Stimulated activated CD4-positive, alpha-beta T cell treated with anti-CD3 and anti-CD28 coated beads, Interleukin-2, amount 100 ng/mL, for 24 hours (primary cell): ENCODE measurements around the gene PRMT7.

ENCODE experiments used
- DNase-seq, 2 donors: peaks; one replicate each; pipeline ENCODE4 v3.0.0-alpha.2; 2020

PRMT7 gene

GRCh38 chr16:68377667-68378393, 67.0 kb downstream of the PRMT7 start:
- no peak for DNase-seq

DNA sequence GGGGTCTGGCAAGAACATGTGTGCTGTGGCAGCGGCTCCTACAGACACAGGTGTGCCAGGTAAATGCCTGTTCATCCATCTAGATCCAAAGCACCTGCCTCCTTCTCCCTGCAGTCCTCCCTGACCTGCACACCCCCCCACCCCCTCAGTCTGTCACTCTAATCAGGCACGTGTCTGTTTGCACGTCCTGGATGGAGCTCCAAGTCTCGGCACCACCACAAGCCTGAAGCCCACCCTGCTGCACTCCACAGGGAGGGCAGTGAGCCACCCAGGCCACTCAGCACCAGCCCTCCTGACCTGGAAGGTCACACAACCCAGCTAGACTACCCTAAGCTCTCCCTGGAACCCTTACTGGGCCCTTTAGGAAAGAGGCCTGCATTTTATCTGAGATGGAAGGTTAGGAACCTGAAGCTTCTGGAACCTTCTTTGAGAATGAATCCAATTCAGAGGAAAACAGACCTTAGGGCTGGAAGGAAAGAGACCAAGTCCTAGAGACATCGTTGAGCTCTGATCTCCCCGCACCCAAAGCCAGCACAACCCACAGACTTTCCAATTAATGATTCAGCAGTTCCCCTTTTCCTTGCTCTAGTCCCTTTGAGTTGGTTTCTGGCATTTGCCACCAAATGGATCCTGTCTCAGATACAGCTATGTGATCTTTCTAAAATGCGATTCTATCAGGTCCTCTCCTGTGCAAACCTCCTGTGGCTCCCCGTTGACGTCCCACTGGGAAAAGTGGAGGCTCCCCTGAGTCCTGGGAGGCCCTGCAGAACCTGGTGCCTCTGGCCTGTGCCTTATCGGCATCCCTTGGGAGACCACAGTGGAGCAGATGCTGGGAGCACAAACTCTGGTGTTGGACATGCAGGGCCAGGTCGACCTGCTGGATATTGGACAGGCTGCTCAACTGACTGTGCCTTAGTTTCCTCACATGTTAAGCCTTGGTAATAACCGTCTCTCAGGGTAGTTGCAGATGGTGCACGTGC, 67.9 kb downstream of the PRMT7 start:
- no peak for DNase-seq

DNA sequence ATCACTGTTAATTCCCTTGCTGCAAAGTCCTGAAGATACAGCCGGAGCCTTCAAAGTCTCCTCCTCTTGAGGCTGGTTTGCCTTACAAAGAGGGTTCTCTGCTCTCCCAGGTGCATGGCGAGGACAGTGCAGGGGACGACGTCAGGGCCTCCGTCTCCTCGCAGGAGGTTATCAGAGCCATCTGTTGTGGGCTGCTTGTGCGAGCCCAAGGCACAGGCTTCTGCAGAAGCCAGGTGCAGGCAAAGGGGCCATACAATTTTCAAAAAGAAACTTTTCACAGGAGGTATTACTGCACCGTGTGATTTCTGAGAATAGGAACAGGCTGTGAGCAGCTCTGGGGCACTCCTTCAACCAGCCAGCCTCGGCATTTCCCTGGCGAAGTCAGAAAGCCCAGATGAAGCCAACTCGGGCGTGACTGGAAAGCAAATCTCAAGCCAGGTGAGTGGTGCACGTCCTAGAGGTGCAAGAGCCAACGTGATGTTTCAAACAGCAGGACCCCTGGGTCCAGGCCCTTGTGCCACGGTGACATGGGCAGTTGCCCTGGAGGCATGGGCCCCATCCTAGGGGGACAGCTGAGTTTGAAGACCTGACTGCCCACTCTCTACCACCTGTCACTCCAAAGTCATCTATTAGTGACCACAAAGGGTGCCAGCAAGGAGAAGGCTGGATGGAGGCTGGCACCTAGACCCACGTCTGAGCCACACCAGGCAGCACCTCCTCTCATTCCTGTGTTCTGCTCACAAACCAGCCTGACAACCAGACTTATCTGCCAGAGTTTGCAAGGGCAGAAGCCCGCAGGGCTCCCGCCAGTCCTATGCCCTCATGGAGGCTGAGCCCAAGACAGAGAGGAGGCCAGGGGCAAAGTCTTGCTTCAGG, 68.9 kb downstream of the PRMT7 start:
- no peak for DNase-seq

DNA sequence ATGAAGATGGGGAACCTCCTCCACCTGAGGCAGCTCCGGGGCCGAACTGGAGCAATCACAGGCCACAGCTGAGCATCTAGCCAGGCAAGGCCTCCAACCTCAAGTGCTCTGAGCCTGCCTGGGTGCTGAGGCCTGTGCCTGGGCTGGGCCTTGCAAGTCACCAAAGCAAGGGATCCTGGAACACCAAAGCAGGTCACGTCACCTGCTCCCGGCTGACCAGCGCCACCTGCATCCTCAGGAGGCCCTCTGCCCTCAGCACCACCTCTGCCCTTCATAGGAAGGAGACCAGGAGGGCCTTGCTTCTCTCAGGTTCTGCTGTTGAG, 69.5 kb downstream of the PRMT7 start:
- no peak for DNase-seq

- DNase-seq: no peak
Observed at GRCh38 chr16:68380676-68381362, 70.0 kb downstream of the PRMT7 start.

DNA sequence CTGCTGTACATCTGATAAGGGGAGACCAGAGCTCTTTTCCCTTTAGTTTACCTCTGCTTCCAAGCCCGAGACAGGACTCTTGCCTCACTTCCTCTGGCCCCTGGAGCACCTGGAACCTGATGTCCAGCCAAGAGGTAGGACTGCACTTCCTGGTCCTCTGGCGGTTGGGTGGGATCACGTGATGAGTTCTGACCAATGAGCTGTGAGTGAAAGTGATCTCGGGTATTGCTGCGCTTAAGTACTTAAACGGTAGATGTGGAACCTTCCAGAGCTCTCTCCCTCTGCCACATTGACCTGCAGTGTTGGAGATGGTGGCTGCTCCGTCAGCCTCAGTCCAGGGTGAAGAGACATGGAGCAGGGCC, 70.5 kb downstream of the PRMT7 start:
- no peak for DNase-seq

- no peak for DNase-seq
Observed at GRCh38 chr16:68382296-68382718, 71.5 kb downstream of the PRMT7 start.

DNA sequence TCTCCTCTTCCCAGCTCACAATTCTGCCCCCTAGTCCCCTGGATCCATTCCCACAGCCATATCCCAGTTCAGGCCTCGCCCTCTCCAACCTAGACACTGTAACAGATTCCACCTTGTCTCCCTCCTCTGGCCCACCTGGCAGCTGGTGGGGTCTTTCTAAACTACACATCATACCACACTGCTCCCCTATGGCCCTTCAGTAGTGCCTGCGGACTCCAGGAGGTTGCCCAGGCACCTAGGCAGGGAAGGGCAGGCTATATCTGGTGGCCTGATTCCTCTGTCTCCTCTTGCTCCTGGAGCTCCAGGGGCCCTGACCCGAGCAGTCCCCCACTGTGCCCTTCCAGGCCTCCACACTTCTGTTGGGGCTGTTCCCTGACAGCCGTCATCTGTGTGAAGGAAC, 73.0 kb downstream of the PRMT7 start:
- no peak for DNase-seq

GRCh38 chr16:68384288-68385161, 73.7 kb downstream of the PRMT7 start:
- DNase-seq: no peak

DNA sequence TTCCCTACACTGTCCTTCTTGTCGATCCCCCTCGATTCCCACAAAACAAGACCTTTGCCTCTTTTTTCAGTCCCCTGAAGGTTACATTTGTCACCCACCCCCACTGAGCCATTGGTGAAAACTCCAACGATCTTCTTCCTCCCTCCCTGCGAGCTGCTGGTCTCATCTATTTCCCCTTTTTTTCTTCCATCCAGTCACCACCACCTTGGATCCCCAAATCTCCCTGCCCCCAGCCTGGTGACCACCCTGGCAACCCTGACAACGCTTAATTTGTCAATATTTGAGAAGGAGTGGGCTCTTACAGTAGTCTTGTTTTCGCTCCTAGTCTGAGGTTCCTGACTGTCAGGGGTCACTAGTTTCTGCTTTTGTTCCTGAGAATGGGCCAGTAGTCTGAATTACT, 74.6 kb downstream of the PRMT7 start:
- DNase-seq: no peak

DNA sequence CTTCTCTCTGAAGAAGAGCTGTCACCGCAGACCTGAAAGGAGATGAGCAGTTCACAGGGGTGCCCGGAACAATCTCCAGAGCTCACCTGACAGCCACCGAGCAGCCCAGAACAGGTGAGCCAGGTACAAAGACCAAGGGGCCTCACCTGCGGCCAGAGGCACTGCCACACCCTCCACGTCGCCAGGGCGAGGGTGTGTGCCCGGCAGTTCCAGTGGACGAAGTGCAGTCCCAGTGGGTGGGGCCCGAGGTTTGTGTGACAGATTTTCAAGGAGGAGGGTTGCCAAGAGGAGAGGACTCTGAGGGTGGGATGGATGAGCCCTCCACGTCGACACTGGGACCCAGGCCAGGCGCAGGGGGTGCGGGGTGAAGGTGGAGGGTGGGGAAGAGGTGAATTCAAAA, 75.8 kb downstream of the PRMT7 start:
- no peak for DNase-seq

DNA sequence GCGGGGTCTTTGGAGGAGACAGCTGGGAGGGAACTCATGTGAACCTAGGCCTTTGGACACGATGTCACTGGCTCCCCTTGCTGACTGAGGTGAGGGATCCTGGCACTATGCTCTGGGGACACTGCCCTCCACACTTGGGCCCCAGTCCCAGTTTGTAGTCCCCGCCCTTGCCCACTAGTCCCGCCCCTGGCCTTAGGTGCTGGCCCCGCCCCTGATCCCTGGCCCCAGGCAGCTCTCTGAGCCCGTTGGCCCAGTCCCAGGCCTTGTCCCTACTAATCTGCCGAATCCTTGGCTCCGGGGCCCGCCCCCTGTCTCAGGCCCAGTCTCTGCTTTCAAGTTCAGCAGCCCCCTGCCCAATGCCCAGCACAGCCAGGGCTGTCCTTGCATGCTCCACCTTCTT, 76.5 kb downstream of the PRMT7 start:
- no peak for DNase-seq

DNA sequence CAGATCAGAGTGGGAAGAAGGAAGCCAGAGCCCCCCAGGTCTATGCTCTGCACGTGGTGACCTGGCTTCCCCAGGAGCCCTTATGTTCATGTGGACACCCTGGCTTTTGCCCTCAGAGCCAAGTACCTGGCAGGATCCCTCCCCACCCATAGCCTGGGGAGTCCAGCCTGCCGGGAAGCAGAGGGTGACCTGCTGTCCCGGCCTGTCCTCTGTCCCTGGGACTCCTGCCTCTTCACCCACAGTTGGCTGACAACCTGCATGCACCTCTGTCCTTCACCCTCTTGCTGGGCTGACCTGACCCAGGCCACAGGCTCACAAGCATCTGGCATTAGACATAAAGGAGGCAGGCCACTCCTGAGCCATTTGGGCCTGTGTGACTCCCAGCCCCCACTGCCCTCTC, 77.3 kb downstream of the PRMT7 start:
- DNase-seq: no peak

- DNase-seq: no peak
Observed at GRCh38 chr16:68389006-68389405, 78.2 kb downstream of the PRMT7 start.

- no peak for DNase-seq
Observed at GRCh38 chr16:68389750-68390371, 79.0 kb downstream of the PRMT7 start.

GRCh38 chr16:68393333-68393732, 82.5 kb downstream of the PRMT7 start:
- DNase-seq: no peak

- no peak for DNase-seq
Observed at GRCh38 chr16:68395167-68395786, 84.5 kb downstream of the PRMT7 start.

- DNase-seq: no peak
Observed at GRCh38 chr16:68395815-68396214, 85.0 kb downstream of the PRMT7 start.

GRCh38 chr16:68396481-68396880, 85.7 kb downstream of the PRMT7 start:
- DNase-seq: peak; percentile 52 to 60

GRCh38 chr16:68397710-68398201, 86.9 kb downstream of the PRMT7 start:
- DNase-seq: no peak
